ENCODE data around the gene SELENOM. TPM values are rescaled to one million over a fixed set of nuclear protein-coding genes. Genes with fewer than 3 reads are reported as not detected.

SELENOM gene
- total and polyA plus RNA-seq, 7 donors, result 23.6 to 68.2 (median 48.0) TPM

GRCh38 chr22:31144223-31144622 is 36.9 kb upstream of the SELENOM start:
- H3K27me3 ChIP-seq (ENCODE audit: insufficient read depth in 3 of 3, low read length in 2 of 3), result peaks cover 0 to 4% (median 0%) of the 10 kb centered on the region in 3 donors
- H3K4me1 ChIP-seq, result no peaks in the 10 kb centered on the region
- ATAC-seq, result no peak
- no peak overlapping the region for H3K27ac ChIP-seq
- no peak for DNase-seq
- no peak overlapping the region for H3K4me3 ChIP-seq
- intact Hi-C loops (cut with DNase I), result loop anchor here in 1 of 2 donors (10.0 kb wide), 1 partner anchor 379 kb away; no protein-coding TSS in a partner anchor
- TF ChIP-seq CTCF (IDR thresholded peaks at IDR 0.05), result no peak
- H3K9me3 ChIP-seq, result no peaks in the 10 kb centered on the region
- H3K36me3 ChIP-seq (ENCODE audit: insufficient read depth in 1 of 2, low read depth in 1 of 2), result no peaks in the 10 kb centered on the region

GRCh38 chr22:31143537-31143936 is 36.2 kb upstream of the SELENOM start:
- no peak overlapping the region for H3K27ac ChIP-seq
- ATAC-seq, result peak in 1 of 4 donors; percentile 31
- H3K4me3 ChIP-seq, result no peak overlapping the region
- WGBS, 3 donors, result 63 to 71% (median 65%) methylated on average over 3 of the region's 3 CpGs
- DNase-seq, result no peak
- intact Hi-C loops (cut with DNase I), result loop anchor here in 1 of 2 donors (10.0 kb wide), 1 partner anchor 379 kb away; no protein-coding TSS in a partner anchor
- no peak for TF ChIP-seq CTCF (IDR thresholded peaks at IDR 0.05)
- peaks cover 0 to 4% (median 0%) of the 10 kb centered on the region in 3 donors for H3K27me3 ChIP-seq (ENCODE audit: insufficient read depth in 3 of 3, low read length in 2 of 3)
- no peaks in the 10 kb centered on the region for H3K9me3 ChIP-seq
- no peaks in the 10 kb centered on the region for H3K4me1 ChIP-seq
- no peaks in the 10 kb centered on the region for H3K36me3 ChIP-seq (ENCODE audit: insufficient read depth in 1 of 2, low read depth in 1 of 2)

- no peaks in the 10 kb centered on the region for H3K36me3 ChIP-seq (ENCODE audit: insufficient read depth in 1 of 2, low read depth in 1 of 2)
- DNase-seq (no peak), ATAC-seq (no peak)
- H3K27me3 ChIP-seq (ENCODE audit: insufficient read depth in 3 of 3, low read length in 2 of 3), result peaks cover 0 to 4% (median 0%) of the 10 kb centered on the region in 3 donors
- H3K4me1 ChIP-seq, result no peaks in the 10 kb centered on the region
- intact Hi-C loops (cut with DNase I), result loop anchor here in 1 of 2 donors (10.0 kb wide), 1 partner anchor 378 kb away; no protein-coding TSS in a partner anchor
- no peak overlapping the region for H3K4me3 ChIP-seq
- TF ChIP-seq CTCF (IDR thresholded peaks at IDR 0.05), result no peak
- no peak overlapping the region for H3K27ac ChIP-seq
- H3K9me3 ChIP-seq, result no peaks in the 10 kb centered on the region
- WGBS, 3 donors, result 45 to 81% (median 50%) methylated on average over 3 of the region's 3 CpGs
These were observed 35.7 kb upstream of the SELENOM start for GRCh38 chr22:31143038-31143437.

- intact Hi-C loops (cut with DNase I), result loop anchor here in 1 of 2 donors (10.0 kb wide), 1 partner anchor 377 kb away; no protein-coding TSS in a partner anchor
- Histone ChIP-seq H3K9me3 (no peaks in the 10 kb centered on the region), H3K4me1 (no peaks in the 10 kb centered on the region), H3K4me3 (no peak overlapping the region), H3K27me3 (ENCODE audit: insufficient read depth in 3 of 3, low read length in 2 of 3) (peaks cover 0 to 4% (median 0%) of the 10 kb centered on the region in 3 donors), H3K36me3 (ENCODE audit: insufficient read depth in 1 of 2, low read depth in 1 of 2) (no peaks in the 10 kb centered on the region), H3K27ac (no peak overlapping the region)
- no peak for TF ChIP-seq CTCF (IDR thresholded peaks at IDR 0.05)
- WGBS, 3 donors, result 83 to 88% (median 88%) methylated on average over 4 of the region's 4 CpGs
- ATAC-seq (no peak), DNase-seq (no peak)
These were observed 34.9 kb upstream of the SELENOM start for GRCh38 chr22:31142285-31142684.

GRCh38 chr22:31141551-31141950 is 34.2 kb upstream of the SELENOM start:
- H3K9me3 ChIP-seq, result no peaks in the 10 kb centered on the region
- TF ChIP-seq CTCF (IDR thresholded peaks at IDR 0.05), result no peak
- no peak overlapping the region for H3K27ac ChIP-seq
- 92 to 100% (median 99%) methylated on average over 2 of the region's 2 CpGs for WGBS, 3 donors
- H3K4me3 ChIP-seq, result no peak overlapping the region
- ATAC-seq (no peak), DNase-seq (no peak)
- intact Hi-C loops (cut with DNase I), result loop anchor here in 1 of 2 donors (10.0 kb wide), 1 partner anchor 377 kb away; no protein-coding TSS in a partner anchor
- no peaks in the 10 kb centered on the region for H3K4me1 ChIP-seq
- peaks cover 0 to 4% (median 0%) of the 10 kb centered on the region in 3 donors for H3K27me3 ChIP-seq (ENCODE audit: insufficient read depth in 3 of 3, low read length in 2 of 3)
- H3K36me3 ChIP-seq (ENCODE audit: insufficient read depth in 1 of 2, low read depth in 1 of 2), result no peaks in the 10 kb centered on the region

All from psoas muscle (tissue), 8 donors.